Gastrocnemius medialis (tissue), 4 donors: ENCODE data around the gene GRIK4.

ENCODE experiments used
- CTCF ChIP-seq, 5 experiments: fragments of 450-650 bp in 3 of 5; fragments of 200-600 bp in 2 of 5; sonication (generic) in 2 of 5; IDR thresholded peaks in 4 of 5; conservative IDR thresholded peaks in 1 of 5; 1 replicate in 4 of 5; 2 replicates in 1 of 5; pipeline ENCODE4 v1.5.1; 2016 to 2019; ENCODE audit warnings: antibody characterized with exemption in 5 of 5, mild to moderate bottlenecking in 3 of 5, moderate library complexity in 3 of 5
- POLR2A ChIP-seq, 2 donors: fragments of 450-650 bp; IDR thresholded peaks; one replicate each; pipeline ENCODE4 v1.6.1; 2017; ENCODE audit warnings: antibody characterized with exemption in 2 of 2, mild to moderate bottlenecking in 2 of 2, moderate library complexity in 2 of 2

- no peak for TF ChIP-seq CTCF (IDR thresholded peaks at IDR 0.05 in 4 of 5, conservative IDR thresholded peaks at IDR 0.05 in 1 of 5)
- no peak for TF ChIP-seq POLR2A (IDR thresholded peaks at IDR 0.05)
These were observed 531 bp downstream of the GRIK4 start for GRCh38 chr11:120511820-120512738.
